GM18519 (cell line): ENCODE results near the gene NPIPB8.
"Not testable (repeated sequence)": the region's sequence is repeated elsewhere in the genome, so short reads cannot be mapped to it uniquely, and the experiment has no call there.

Source experiments
- ATAC-seq: cut with Tn5 transposase; IDR thresholded peaks from one replicate; pipeline ENCODE4 v1.9.1; 2021; ENCODE audit warnings: mild to moderate bottlenecking, moderate library complexity; ENCODE audit not compliant: unreplicated experiment, low FRiP score

Gene NPIPB8

DNA sequence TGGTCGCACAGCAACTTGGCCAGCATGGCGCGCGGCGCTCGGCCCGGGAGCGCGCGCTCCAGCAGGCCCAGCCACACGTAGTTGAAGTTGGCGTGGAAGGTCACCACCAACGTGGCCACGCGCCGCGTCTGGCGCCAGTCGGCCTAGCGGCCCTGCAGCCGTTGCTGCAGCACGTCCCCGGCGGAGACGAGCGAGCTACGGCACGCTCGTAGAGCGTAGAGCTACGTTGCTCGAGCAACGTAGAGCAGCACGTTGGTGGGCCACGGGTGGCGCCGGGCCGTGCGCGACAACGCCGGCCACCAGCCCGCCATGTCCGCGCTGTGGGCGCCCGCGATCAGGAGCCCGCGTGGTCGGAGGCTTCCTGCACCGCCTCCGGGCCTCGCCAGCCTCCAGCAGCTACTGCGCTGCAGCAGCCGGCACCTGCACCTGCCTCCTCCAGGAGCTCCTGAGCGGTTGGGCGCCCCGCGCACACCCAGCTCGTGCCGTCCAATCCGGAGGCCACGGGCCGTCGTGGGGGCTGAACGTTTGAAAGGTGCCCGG, 14.6 kb upstream of the NPIPB8 start:
- ATAC-seq, result no peak

DNA sequence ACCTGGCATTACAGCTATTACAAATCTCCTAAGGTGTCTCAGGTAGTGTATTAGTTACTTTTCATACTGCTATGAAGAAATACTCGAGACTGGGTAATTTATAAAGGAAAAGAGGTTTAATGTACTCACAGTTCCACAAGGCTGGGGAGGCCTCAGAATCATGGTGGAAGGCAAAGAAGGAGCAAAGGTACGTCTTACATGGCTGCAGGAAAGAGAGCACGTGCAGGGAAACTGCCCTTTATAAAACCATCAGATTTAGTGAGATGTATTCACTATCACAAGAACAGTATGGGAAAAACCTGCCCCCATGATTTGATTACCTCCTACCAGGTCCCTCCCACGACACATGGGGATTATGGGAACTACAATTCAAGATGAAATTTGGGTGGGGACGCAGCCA, 7.0 kb upstream of the NPIPB8 start:
- ATAC-seq, result not testable (repeated sequence)

DNA sequence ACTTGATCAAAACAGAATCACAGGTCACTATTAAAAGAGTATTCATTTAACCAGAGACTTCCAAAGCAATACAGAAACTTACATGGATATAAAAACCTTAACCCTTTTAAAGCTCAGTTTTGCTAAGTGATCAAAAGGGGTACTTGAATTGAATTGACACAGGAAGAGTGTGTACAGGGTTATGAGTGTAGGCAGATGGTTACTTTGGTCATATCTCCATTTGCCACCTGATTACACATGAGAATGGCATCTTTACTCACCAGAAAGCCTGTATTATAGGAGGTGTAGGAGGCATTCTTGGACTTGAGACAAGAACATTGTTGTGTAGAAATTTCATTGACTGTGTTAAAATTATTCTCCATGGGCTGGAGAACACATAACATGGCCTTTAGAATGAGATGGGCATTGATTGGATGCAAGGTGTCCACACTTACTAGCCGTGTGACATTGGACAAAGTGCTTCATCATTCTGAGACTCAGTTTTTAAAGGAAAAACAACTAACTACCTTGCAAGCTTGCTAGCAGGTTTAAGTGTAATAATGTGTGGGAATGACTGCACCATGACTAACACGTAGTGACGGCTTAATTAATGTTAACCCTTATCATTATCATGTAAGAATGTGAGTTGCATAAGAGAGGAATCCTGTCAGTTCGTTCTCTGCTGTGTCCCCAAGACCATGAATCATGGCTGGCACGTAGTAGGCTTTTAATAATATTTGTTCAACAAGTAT, 1.6 kb upstream of the NPIPB8 start:
- not testable (repeated sequence) for ATAC-seq

DNA sequence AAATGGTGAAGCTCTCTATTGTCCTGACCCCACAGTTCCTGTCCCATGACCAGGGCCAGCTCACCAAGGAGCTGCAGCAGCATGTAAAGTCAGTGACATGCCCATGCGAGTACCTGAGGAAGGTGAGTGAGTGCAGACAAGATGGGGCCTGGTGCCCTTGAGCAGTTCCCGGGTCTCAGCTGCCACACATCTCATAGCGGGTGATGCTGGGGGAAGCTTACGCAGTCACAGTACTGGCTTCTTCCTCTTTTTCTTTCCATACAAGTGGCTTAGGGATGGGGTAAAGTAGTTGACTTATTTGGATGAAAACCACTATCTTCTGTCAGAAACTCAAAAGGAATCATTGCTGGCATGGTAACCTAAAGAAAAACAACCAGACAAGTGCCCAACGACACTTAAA, 494 bp downstream of the NPIPB8 start:
- not testable (repeated sequence) for ATAC-seq

DNA sequence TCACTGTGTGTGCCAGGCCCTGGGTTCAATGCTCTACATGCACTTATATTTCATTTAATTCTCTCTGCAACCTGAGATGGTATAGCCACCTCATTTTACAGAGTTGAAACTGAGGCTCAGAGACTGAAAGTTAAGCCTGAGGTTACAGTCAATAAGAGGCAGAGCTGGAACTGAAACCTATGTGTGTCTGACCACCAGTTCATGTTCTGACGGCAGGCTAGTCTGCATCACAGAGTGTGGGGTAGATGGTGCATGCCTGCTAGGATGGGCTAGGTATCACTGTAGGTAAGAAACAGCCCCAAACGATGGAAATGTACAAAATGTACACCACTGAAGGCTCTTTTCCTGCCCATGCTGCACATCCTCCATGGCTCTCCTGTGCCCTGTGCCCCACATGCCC, 2.1 kb downstream of the NPIPB8 start:
- not testable (repeated sequence) for ATAC-seq

DNA sequence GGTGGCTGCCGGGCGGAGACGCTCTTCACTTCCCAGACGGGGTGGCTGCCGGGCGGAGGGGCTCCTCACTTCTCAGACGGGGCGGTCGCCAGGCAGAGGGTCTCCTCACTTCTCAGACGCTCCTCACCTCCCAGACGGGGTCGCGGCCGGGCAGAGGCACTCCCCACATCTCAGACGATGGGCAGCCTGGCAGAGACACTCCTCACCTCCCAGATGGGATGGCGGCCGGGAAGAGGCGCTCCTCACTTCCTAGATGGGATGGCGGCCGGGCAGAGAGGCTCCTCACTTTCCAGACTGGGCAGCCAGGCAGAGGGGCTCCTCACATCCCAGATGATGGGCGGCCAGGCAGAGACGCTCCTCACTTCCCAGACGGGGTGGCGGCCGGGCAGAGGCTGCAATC, 28.4 kb downstream of the NPIPB8 start:
- ATAC-seq, result not testable (repeated sequence)

DNA sequence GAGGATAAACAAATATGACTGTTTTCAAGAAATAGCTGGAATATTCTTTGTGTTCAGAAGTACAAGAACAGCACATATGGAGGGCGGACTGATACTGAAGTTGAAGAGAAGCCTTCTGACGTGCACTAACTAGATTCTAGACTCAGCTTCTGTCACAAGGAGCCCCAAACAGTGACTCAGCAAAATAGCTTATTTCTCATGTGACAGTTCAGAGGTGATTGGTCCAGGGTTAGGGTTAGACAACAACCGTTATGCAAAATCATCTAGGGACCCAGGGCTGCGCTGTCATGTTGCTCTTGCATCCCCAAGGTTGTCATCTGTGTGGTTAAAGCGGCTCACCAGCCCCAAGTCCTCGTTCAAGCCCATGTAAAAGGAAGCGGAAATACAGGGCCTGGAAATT, 29.6 kb downstream of the NPIPB8 start:
- not testable (repeated sequence) for ATAC-seq

DNA sequence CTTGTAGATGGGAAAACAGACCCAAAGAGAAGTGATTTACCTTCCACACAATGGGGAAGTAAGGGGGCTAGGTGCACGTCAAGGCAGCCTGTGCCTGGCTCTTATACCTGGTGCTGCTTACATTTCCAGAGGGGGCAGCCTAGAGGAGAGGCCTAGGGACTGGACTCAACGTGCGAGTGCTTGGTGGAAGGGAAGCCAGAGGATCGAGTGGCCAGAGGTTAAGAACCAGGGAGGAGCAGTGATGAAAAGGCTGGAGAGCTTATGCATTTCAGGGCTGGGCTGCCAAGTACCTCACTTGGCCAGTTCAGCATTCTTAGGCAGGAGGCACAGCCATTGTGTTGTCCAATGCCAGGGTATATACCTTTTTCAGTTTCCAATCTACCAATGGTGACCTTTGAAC, 30.3 kb downstream of the NPIPB8 start:
- ATAC-seq, result not testable (repeated sequence)

DNA sequence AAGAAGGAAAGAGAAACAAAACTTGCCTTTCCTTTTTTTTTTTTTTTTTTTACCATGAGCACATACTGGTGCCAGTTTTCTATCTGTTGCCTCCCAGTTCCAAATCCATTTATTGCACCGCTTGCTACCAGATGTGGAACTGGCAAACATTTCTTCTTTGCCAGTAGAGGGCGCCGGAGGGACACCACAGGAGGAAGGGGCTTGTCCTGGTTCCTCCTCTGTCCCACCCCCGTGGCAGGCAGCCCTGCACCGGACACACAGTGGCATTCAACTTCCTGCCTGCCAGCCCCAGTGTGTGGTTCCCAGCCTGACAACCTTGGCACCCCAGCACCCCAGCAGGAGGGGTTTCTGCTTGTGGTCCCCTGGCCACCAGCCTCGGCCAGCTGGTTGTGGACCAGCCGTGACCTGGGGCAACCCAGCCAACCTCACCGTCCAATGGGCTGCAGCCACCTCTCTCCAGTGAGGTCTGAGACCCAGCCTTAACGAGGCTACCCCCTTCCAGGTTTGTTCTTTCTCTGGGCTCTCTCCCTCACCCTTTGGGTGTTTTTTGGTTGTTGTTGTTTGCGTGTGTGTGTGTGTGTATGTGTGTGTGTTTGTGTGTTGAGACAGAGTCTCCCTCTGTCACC, 50.6 kb downstream of the NPIPB8 start:
- ATAC-seq, result not testable (repeated sequence)

DNA sequence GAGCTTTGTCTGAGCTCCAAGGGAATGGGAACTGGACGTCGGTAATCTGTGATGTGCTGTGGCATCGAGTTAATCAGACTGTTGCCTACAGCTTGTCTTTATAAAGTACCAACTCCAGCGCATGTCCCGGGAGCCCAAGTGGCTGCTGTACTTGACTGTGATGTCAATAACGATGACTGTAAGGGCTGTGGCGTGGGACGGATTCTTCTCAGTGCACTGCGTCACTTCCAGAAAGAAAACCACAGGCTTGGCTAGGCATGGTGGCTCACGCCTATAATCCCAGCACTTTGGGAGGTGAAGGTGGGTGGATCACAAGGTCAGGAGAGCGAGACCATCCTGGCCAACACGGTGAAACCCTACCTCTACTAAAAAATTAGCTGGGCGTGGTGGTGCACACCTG, 51.6 kb downstream of the NPIPB8 start:
- not testable (repeated sequence) for ATAC-seq

DNA sequence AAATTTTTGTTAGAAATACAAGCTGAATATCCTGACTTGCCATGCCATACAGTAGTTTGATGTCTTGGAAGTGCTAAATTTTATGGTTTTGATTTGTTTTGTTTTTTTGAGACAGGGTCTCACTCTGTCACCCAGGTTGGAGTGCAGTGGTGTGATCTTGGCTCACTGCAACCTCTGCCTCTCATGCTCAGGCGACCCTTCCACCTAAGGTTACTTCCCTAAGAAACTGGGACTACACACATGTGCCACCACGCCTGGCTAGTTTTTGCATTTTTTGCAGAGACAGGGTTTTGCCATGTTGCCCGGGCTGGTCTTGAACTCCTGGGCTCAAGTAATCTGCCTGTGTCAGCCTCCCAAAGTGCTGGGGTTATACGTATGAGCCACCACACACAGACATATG, 53.9 kb downstream of the NPIPB8 start:
- ATAC-seq, result not testable (repeated sequence)

DNA sequence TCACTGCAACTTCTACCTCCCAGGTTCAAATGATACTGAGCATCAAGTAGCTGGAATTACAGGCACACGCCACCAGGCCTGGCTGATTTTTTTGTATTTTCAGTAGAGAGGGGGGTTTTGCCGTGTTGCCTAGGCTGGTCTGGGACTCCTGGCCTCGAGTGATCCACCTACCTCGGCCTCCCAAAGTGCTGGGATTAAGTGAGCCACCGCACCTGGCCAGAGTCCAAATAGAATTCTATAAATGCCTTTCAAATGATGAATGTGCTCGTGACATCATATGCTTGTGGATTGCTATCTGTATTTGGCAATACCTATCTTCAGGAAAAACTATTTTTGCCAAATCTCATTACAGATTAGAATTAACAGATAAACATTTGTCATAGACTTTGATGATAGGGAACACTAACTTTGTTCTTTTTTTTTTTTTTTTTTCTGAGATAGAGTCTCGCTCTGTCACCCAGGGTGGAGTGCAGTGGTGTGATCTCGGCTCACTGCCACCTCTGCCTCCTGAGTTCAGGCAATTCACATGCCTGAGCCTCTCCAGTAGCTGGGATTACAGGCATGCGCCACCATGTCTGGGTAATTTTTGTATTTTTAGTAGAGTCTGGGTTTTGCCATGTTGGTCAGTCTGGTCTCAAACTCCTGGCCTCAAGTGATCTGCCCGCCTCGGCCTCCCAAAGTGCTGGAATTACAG, 55.5 kb downstream of the NPIPB8 start:
- not testable (repeated sequence) for ATAC-seq

DNA sequence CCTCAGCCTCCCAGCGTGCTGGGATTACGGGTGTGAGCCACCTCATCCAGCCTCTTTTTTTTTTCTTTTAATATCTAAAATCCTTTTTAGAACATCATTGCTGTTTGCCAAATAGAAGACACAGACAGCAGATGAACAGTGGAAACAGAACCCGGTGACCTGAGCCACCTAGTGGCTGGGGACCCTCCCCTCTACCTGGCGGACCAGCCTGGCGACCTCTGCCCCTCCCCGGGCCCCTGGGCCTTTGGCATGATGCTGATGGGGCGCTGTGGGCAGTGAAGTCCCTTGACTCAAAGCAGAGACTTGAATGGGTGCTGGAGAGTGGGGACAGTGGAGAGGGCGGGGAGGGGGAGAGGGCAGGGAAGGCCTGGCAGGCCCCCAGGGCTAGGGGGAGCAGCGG, 61.9 kb downstream of the NPIPB8 start:
- not testable (repeated sequence) for ATAC-seq

DNA sequence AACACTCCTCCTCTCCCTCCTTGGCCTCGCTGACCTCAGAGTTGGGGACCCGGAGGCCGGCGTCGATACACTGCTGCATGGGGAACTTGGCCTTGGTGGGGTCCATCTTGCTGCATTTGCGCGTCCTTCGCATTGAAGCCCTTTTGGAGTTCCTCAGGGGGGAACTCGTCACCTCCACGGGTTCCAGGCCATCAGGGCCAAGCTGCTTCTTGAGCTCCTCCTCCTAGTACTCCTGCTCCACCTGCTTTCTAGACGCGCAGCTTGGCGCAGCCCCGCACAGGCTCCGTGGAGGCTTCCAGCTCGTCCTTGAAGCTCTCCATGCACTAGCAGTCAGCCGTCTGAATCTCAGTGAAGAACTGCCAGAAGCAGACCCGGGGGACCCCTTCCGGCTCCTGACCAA, 62.5 kb downstream of the NPIPB8 start:
- not testable (repeated sequence) for ATAC-seq

DNA sequence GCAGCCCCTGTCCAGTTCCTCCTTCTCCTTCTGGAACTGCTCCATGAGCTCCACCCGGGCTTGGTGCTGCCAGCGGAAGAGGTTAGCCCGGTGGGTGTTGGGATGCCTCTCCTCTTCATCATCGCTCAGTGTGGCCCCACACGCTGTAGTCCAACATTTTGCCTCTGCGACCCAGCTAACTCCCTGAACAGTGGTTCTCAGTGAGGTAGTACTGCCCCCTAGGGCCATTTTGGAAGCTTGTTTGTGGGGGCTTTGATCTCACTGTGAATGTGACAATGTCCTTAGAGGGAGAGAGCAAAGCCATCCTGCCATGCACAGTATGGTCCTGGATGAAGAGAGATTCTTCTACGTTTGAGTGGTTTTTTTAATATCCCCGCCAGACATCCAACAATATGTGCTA, 63.5 kb downstream of the NPIPB8 start:
- ATAC-seq, result not testable (repeated sequence)

DNA sequence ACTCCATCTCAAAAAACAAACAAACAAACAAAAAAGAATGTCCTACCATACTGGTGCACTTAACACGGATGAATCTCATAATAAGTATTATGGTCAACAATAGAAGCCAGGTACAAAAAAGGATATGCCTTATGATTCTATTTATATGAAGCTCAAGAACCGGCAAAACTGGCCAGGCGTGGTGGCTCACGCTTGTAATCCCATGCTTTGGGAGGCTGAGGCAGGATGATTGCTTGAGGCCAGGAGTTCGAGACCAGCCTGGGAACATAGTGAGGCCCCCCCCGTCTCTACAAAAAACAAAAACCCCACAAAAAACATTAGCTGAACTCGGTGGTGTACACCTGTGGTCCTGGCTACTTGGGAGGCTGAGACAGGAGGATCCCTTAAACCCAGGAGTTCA, 66.4 kb downstream of the NPIPB8 start:
- not testable (repeated sequence) for ATAC-seq
